ENCODE measurements around the gene DCTN4. TPM values are rescaled to one million over a fixed set of nuclear protein-coding genes. Genes with fewer than 3 reads are reported as not detected.

Gene DCTN4
- total and polyA plus RNA-seq, 9 of the 15 experiments (the other 6 are each of a cell fraction or from before 2014, with no cell fraction given), result 20.4 to 64.9 (median 49.9) TPM

DNA sequence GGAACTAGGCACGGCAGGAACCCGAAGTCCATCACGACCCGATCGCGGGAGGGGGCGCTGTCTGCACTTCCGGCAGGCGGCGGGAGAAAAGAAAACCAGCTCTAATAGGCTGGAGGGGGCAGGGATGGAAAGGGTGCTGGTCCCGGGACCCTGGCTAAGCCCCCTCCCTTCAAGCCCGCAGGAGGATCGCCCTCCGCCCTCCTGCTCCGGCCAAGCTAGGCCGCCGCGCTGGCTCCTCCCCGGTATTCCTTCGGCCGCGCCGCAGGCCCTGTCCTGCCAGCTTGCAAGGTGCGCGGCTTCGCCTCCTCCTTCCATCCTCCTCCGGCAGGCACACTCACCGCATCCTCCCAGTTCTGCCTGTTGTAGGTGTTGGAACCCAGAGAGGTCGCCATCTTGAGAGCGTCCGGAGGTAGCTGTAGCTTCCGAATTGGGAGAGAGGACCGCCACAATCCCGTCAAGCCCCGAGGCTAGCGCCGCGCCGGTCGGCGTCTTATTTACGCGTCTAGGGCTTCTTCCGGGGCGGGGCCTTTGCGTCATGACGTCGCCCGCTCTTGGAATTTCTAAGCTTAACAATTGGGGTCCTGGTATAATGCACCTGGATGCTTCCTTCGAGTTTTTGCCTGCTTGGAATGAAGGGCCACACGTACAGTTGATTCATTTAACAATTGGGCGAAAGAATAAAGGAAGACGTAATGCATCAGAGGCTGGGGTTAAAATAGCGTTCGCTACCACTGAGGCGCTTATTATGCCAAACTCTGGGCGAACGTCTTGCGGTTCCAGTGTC lies 58.0 kb downstream of the DCTN4 start, which contains the start of gene RBM22:
RBM22 (minus strand) TSS at position 469 of the 784 bp plus-strand sequence; CDS start at position 392, 77 bp downstream.
- Histone ChIP-seq H4K20me1 (replicated peaks; ENCODE audit: control insufficient read depth, insufficient read depth, low read length) (no peaks in the 10 kb centered on the region), H3K79me2 (ENCODE audit: control insufficient read depth, insufficient read depth, low read length) (peaks cover 24% of the 10 kb centered on the region), H3K4me2 (ENCODE audit: insufficient read depth, low read length) (peak within 1 kb of the TSS; percentile 91), H2AFZ (ENCODE audit: low read depth, low read length) (peak within 1 kb of the TSS; percentile 97), H3K4me3 (peak within 1 kb of the TSS; percentile 87), H3K9me3 (replicated peaks; ENCODE audit: control insufficient read depth, insufficient read depth, low read depth, low read length) (no peaks in the 10 kb centered on the region), H3K4me1 (replicated peaks in 1 of 2; ENCODE audit: control insufficient read depth in 2 of 2, insufficient read depth in 2 of 2, low read length in 2 of 2) (peaks cover 0 to 20% of the 10 kb centered on the region in 2 experiments; a peak in 3 of 5 replicates), H3K27me3 (ENCODE audit: control insufficient read depth in 2 of 2, insufficient read depth in 2 of 2, low read length in 2 of 2) (no peaks in the 10 kb centered on the region), H3K36me3 (ENCODE audit: control insufficient read depth, insufficient read depth, low read length) (peaks cover 40% of the 10 kb centered on the region), H3K9me1 (ENCODE audit: control insufficient read depth, insufficient read depth, low read length) (no peaks in the 10 kb centered on the region), H3K27ac (ENCODE audit: extremely low read depth, low read depth, low read length) (peak within 1 kb of the TSS; percentile 90), H3K9ac (ENCODE audit: insufficient read depth in 1 of 2, low read depth in 2 of 2, low read length in 2 of 2) (peak within 1 kb of the TSS; percentile 93 to 98)
- POLR2A ChIA-PET, result interaction anchor here (0.5 to 2.2 kb wide), 22 partner anchors 8 to 1381 kb away, joined by 3 to 18 read pairs (median 4); partner anchors contain the start of genes DCTN4 and SMIM3
- no TSS peak for BruUV-seq (replicated peaks)
- in situ Hi-C loops (cut with MboI), result no loop called here
- FAIRE-seq, result peak; percentile 93
- 2% methylated on average over 50 of the region's 59 CpGs for WGBS (ENCODE audit: insufficient coverage, low coverage, missing lambda C conversion rate)
- intact Hi-C loops (cut with micrococcal nuclease), result loop anchor here (2.0 to 5.0 kb wide), 2 partner anchors 57 to 78 kb away; partner anchors contain the start of genes DCTN4 and SMIM3
- ATAC-seq, result peak; percentile 97
- CTCF ChIA-PET (ENCODE audit: low intra/inter-chr PET ratio), result interaction anchor here (1.2 to 2.0 kb wide), 2 partner anchors 146 to 302 kb away, joined by 3 to 6 read pairs; no protein-coding TSS in a partner anchor
- DNase-seq (ENCODE audit: extremely low read depth in 1 of 4, low spot score in 3 of 4), result peak; percentile 83 to 96 (median 84)
- TF ChIP-seq PHB (CRISPR knock-in tag; IDR thresholded peaks at IDR 0.05), result no peak; the same call in 1 of the 2 replicates
- no peak; the same call in 1 of the 2 replicates for TF ChIP-seq HES1 (IDR thresholded peaks at IDR 0.05; ENCODE audit: low read depth)
- TF ChIP-seq, protein P1, sequence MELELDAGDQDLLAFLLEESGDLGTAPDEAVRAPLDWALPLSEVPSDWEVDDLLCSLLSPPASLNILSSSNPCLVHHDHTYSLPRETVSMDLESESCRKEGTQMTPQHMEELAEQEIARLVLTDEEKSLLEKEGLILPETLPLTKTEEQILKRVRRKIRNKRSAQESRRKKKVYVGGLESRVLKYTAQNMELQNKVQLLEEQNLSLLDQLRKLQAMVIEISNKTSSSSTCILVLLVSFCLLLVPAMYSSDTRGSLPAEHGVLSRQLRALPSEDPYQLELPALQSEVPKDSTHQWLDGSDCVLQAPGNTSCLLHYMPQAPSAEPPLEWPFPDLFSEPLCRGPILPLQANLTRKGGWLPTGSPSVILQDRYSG (tag; conservative IDR thresholded peaks at IDR 0.05; ENCODE audit: low read depth), result no peak; the same call in 1 of the 2 replicates
- TF ChIP-seq, protein P2, sequence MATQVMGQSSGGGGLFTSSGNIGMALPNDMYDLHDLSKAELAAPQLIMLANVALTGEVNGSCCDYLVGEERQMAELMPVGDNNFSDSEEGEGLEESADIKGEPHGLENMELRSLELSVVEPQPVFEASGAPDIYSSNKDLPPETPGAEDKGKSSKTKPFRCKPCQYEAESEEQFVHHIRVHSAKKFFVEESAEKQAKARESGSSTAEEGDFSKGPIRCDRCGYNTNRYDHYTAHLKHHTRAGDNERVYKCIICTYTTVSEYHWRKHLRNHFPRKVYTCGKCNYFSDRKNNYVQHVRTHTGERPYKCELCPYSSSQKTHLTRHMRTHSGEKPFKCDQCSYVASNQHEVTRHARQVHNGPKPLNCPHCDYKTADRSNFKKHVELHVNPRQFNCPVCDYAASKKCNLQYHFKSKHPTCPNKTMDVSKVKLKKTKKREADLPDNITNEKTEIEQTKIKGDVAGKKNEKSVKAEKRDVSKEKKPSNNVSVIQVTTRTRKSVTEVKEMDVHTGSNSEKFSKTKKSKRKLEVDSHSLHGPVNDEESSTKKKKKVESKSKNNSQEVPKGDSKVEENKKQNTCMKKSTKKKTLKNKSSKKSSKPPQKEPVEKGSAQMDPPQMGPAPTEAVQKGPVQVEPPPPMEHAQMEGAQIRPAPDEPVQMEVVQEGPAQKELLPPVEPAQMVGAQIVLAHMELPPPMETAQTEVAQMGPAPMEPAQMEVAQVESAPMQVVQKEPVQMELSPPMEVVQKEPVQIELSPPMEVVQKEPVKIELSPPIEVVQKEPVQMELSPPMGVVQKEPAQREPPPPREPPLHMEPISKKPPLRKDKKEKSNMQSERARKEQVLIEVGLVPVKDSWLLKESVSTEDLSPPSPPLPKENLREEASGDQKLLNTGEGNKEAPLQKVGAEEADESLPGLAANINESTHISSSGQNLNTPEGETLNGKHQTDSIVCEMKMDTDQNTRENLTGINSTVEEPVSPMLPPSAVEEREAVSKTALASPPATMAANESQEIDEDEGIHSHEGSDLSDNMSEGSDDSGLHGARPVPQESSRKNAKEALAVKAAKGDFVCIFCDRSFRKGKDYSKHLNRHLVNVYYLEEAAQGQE (IDR thresholded peaks at IDR 0.05; ENCODE audit: borderline replicate concordance), result peak; percentile 41; the same call in 1 of the 2 replicates
- TF ChIP-seq, protein P2 (CRISPR knock-in tag; IDR thresholded peaks at IDR 0.05; ENCODE audit: low read depth), result no peak
- TF ChIP-seq ELF1 (tag; IDR thresholded peaks at IDR 0.05), result peak; percentile 82
- TF ChIP-seq ETV1 (tag; conservative IDR thresholded peaks at IDR 0.05; ENCODE audit: low read depth), result peak; percentile 94
- no peak for TF ChIP-seq EWSR1 (IDR thresholded peaks at IDR 0.05; ENCODE audit: borderline replicate concordance, low read depth, partially characterized antibody)
- peak; percentile 43 for TF ChIP-seq NEUROD1 (IDR thresholded peaks at IDR 0.05; ENCODE audit: borderline replicate concordance, low read depth, low read length, partially characterized antibody)
